Suprapubic skin (tissue), 4 donors: ENCODE results near the gene STK24. TPM values are rescaled to one million over a fixed set of nuclear protein-coding genes. Genes with fewer than 3 reads are reported as not detected.

Experiments used
- DNase-seq, 2 donors: peaks; one replicate each; pipeline ENCODE4 v3.0.0-alpha.2; 2019; ENCODE audit warnings: low spot score in 2 of 2
- H3K27ac ChIP-seq: fragments of 200-600 bp; sonication (generic); one replicate; pipeline ENCODE4 v1.5.1; 2019
- H3K27me3 ChIP-seq: fragments of 200-600 bp; sonication (generic); one replicate; pipeline ENCODE4 v1.5.1; 2019
- H3K36me3 ChIP-seq: fragments of 200-600 bp; sonication (generic); one replicate; pipeline ENCODE4 v1.5.1; 2019
- H3K4me1 ChIP-seq: fragments of 200-600 bp; sonication (generic); one replicate; pipeline ENCODE4 v1.5.1; 2019
- H3K4me3 ChIP-seq: fragments of 200-600 bp; sonication (generic); one replicate; pipeline ENCODE4 v1.5.1; 2019; ENCODE audit warnings: mild to moderate bottlenecking
- H3K9me3 ChIP-seq: fragments of 200-600 bp; sonication (generic); one replicate; pipeline ENCODE4 v1.5.1; 2019
- EP300 ChIP-seq: sonication (generic); formaldehyde crosslinking; IDR thresholded peaks from one replicate; pipeline ENCODE4 v1.6.1; 2017; ENCODE audit warnings: antibody characterized with exemption
- POLR2A ChIP-seq, 2 donors: fragments of 450-650 bp; IDR thresholded peaks; one replicate each; pipeline ENCODE4 v1.6.1; 2017; ENCODE audit warnings: antibody characterized with exemption in 2 of 2, mild to moderate bottlenecking in 2 of 2, moderate library complexity in 2 of 2
- POLR2AphosphoS5 ChIP-seq, 3 donors: sonication (generic); formaldehyde crosslinking; IDR thresholded peaks; one replicate each; pipeline ENCODE4 v1.6.1; 2017; ENCODE audit warnings: antibody characterized with exemption in 3 of 3
- WGBS: methylation state at CpG from one replicate; pipeline ENCODE4 v1.1.5; 2018; 5-methylcytosine and 5-hydroxymethylcytosine counted together
- total RNA-seq, 4 donors: library from RNA; depleted of rRNA; stranded (reverse); fragments of >200 nt; gene quantifications; one replicate each; pipeline ENCODE4 v1.1.0, GENCODE V29; 2016
- TF ChIP-seq, protein P1 (sequence below), 2 donors: fragments of 200-600 bp in 1 of 2; fragments of 450-650 bp in 1 of 2; sonication (generic) in 1 of 2; IDR thresholded peaks; one replicate each; pipeline ENCODE4 v1.5.1; 2016 to 2019; ENCODE audit warnings: antibody characterized with exemption in 2 of 2, mild to moderate bottlenecking in 1 of 2, moderate library complexity in 1 of 2

STK24 gene
- total RNA-seq, 4 donors from 2014 or later: 132 to 200 (median 176) TPM

GRCh38 chr13:98470920-98471319, 106.0 kb downstream of the STK24 start:
- Histone ChIP-seq H3K4me3 (no peak overlapping the region), H3K27me3 (no peaks in the 10 kb centered on the region), H3K9me3 (no peaks in the 10 kb centered on the region), H3K4me1 (peaks cover 25% of the 10 kb centered on the region), H3K27ac (no peak overlapping the region), H3K36me3 (peaks cover 78% of the 10 kb centered on the region)
- DNase-seq: peak in 1 of 2 donors; percentile 37
- TF ChIP-seq POLR2AphosphoS5 (IDR thresholded peaks at IDR 0.05) (no peak), POLR2A (IDR thresholded peaks at IDR 0.05) (no peak), EP300 (no peak)
- TF ChIP-seq, protein P1, sequence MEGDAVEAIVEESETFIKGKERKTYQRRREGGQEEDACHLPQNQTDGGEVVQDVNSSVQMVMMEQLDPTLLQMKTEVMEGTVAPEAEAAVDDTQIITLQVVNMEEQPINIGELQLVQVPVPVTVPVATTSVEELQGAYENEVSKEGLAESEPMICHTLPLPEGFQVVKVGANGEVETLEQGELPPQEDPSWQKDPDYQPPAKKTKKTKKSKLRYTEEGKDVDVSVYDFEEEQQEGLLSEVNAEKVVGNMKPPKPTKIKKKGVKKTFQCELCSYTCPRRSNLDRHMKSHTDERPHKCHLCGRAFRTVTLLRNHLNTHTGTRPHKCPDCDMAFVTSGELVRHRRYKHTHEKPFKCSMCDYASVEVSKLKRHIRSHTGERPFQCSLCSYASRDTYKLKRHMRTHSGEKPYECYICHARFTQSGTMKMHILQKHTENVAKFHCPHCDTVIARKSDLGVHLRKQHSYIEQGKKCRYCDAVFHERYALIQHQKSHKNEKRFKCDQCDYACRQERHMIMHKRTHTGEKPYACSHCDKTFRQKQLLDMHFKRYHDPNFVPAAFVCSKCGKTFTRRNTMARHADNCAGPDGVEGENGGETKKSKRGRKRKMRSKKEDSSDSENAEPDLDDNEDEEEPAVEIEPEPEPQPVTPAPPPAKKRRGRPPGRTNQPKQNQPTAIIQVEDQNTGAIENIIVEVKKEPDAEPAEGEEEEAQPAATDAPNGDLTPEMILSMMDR (IDR thresholded peaks at IDR 0.05): no peak
- 92% methylated on average over 6 of the region's 6 CpGs for WGBS

DNA sequence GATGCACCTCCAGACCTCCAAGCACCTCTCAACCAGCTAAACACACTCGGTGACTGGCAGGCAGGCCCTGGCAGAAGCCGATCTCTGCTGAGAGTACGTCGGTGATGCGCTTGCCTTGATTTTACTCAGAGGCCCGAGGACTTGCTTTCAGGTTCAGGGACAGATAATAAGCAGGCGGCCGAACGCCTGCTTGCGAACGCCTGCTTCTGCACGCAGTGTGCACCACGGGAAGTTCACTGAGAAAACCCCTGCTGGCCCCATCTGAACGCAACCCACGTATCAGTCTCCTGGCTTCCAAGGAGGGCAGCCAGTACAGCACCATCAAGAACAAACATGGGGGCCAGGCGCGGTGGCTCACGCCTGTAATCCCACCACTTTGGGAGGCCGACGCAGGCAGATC, 108.0 kb downstream of the STK24 start:
- Histone ChIP-seq H3K27me3 (no peaks in the 10 kb centered on the region), H3K9me3 (no peaks in the 10 kb centered on the region), H3K36me3 (peaks cover 80% of the 10 kb centered on the region), H3K4me1 (peaks cover 14% of the 10 kb centered on the region), H3K27ac (no peak overlapping the region), H3K4me3 (no peak overlapping the region)
- 96% methylated on average over 16 of the region's 20 CpGs for WGBS
- no peak for TF ChIP-seq POLR2A (IDR thresholded peaks at IDR 0.05)
- no peak for TF ChIP-seq POLR2AphosphoS5 (IDR thresholded peaks at IDR 0.05)
- no peak for TF ChIP-seq EP300
- TF ChIP-seq, protein P1 (IDR thresholded peaks at IDR 0.05): no peak
- peak in 1 of 2 donors; percentile 54 for DNase-seq

DNA sequence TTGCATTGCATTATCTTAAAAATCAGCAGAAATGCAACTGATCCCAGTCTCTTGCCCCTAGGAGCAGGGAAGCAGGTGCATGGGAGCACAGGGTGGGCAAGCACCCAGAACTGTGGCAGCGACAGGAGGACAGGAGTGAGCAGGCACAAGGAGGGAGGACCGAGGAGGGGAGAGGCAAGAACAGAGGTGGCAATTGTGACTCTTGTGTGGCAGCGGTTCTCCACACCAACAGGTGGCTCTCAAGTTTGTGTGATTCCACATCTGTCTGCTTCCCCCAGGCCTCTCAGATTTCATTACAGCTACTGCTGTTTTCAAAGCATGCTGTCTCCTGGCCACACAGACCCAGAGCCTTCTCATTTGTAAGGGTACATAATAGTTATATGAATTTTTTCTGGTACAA, 108.5 kb downstream of the STK24 start:
- Histone ChIP-seq H3K4me3 (no peak overlapping the region), H3K27me3 (no peaks in the 10 kb centered on the region), H3K36me3 (peaks cover 80% of the 10 kb centered on the region), H3K9me3 (no peaks in the 10 kb centered on the region), H3K4me1 (peaks cover 13% of the 10 kb centered on the region), H3K27ac (no peak overlapping the region)
- 69% methylated on average over 3 of the region's 3 CpGs for WGBS
- peak in 1 of 2 donors; percentile 40 for DNase-seq
- TF ChIP-seq EP300 (no peak), POLR2AphosphoS5 (IDR thresholded peaks at IDR 0.05) (no peak)

DNA sequence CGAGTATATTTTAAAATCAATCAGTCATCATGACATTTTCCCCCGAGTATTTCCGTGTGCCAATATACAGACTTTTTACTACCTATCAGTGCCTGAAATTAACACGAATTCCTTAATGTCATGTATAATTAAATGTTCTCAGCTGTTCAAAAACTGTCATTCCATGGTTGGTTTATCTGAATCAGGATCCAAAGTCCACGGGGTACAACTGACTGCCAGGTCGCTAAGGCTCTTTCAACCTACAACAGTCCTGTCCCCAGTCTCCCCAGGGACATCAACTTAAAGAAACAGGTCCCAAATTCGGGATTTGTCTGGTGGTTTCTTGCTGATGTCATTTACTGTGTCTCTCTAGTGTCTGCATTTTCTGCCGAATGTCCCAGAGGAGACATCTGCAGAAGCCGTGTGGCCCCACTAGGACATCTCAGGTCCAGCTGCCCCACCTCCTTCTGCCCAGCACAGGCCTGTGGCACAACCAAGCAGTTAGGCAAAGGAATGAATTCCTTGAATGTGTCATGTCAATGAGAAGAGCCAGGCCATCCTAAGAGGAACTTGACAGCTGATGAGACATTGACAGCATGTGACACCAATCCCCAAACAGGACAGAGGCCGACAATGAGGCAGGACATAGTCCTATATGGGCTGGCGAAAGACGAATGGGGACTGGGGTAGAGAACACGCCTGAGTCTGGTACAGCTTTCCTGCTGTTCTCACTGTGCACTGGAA, 109.5 kb downstream of the STK24 start:
- Histone ChIP-seq H3K4me3 (no peak overlapping the region), H3K9me3 (no peaks in the 10 kb centered on the region), H3K36me3 (peaks cover 83% of the 10 kb centered on the region), H3K27ac (no peak overlapping the region), H3K4me1 (peaks cover 17% of the 10 kb centered on the region), H3K27me3 (no peaks in the 10 kb centered on the region)
- TF ChIP-seq, protein P1 (IDR thresholded peaks at IDR 0.05): no peak
- no peak for TF ChIP-seq EP300
- TF ChIP-seq POLR2A (IDR thresholded peaks at IDR 0.05): no peak
- TF ChIP-seq POLR2AphosphoS5 (IDR thresholded peaks at IDR 0.05): no peak
- peak in 1 of 2 donors; percentile 27 for DNase-seq
- WGBS: 74% methylated on average over 13 of the region's 13 CpGs

GRCh38 chr13:98466634-98467236, 110.2 kb downstream of the STK24 start:
- H3K27ac ChIP-seq: no peak overlapping the region
- no peaks in the 10 kb centered on the region for H3K9me3 ChIP-seq
- peaks cover 17% of the 10 kb centered on the region for H3K4me1 ChIP-seq
- peaks cover 83% of the 10 kb centered on the region for H3K36me3 ChIP-seq
- peak in 1 of 2 donors; percentile 76 for DNase-seq
- H3K27me3 ChIP-seq: no peaks in the 10 kb centered on the region
- TF ChIP-seq, protein P1 (IDR thresholded peaks at IDR 0.05): peak in 1 of 2 donors; percentile 67
- TF ChIP-seq EP300: no peak
- TF ChIP-seq POLR2AphosphoS5 (IDR thresholded peaks at IDR 0.05): no peak
- TF ChIP-seq POLR2A (IDR thresholded peaks at IDR 0.05): no peak
- no peak overlapping the region for H3K4me3 ChIP-seq
- 64% methylated on average over 11 of the region's 11 CpGs for WGBS
